HepG2 (cell line): ENCODE measurements around the gene EPO. TPM values are rescaled to one million over a fixed set of nuclear protein-coding genes. Genes with fewer than 3 reads are reported as not detected.

ENCODE experiments used
- ATAC-seq: fragments of 200-7000 bp; cut with Tn5 transposase; 3 replicates; pipeline ENCODE4 v1.9.1; 2020; ENCODE audit warnings: mild to moderate bottlenecking, moderate library complexity
- BruUV-seq: library from RNA; stranded (reverse); fragments of 400-500 nt; replicated peaks from 2 replicates; lab custom pipeline; 2021; lab: Mats Ljungman, UMichigan
- CTCF ChIA-PET: fragments of 300-600 bp; formaldehyde crosslinking; extraction: SDS; loops from one replicate; lab custom pipeline; 2021; ENCODE audit warnings: low total read pairs, inconsistent platforms, low intra/inter-chr PET ratio; lab: Yijun Ruan, JAX
- POLR2A ChIA-PET: fragments of 350-600 bp; sonication (Branson Sonifier 250); formaldehyde crosslinking; loops from one replicate; lab custom pipeline; 2020; ENCODE audit warnings: antibody characterized with exemption, inconsistent platforms; lab: Yijun Ruan, JAX
- DNase-seq: peaks from one replicate; pipeline ENCODE4 v3.0.0-alpha.2; 2015; ENCODE audit warnings: low spot score
- FAIRE-seq: peaks from 3 replicates; lab custom pipeline; 2011; peaks lifted over from hg19 to GRCh38; lab: Jason Lieb, UNC
- H2AFZ ChIP-seq: one replicate; pipeline ENCODE4 v1.6.1; 2011; ENCODE audit warnings: low read length, inconsistent platforms
- H3K27ac ChIP-seq: fragments of 300-600 bp; 3 replicates; pipeline ENCODE4 v1.8.0; 2011; ENCODE audit warnings: mixed run types, mild to moderate bottlenecking, mixed read lengths, low read length, inconsistent platforms; ENCODE audit not compliant: insufficient read depth; ENCODE audit errors: extremely low read length
- H3K27me3 ChIP-seq, 2 experiments: fragments of 200-600 bp in 1 of 2; 2 replicates in 1 of 2; 3 replicates in 1 of 2; pipeline versions ENCODE4 v1.6.0 to v1.8.0; 2011; ENCODE audit warnings: low read length in 2 of 2, mild to moderate bottlenecking in 2 of 2, moderate library complexity in 2 of 2, inconsistent platforms in 1 of 2; ENCODE audit not compliant: insufficient read depth in 2 of 2, control insufficient read depth in 1 of 2
- H3K36me3 ChIP-seq, 2 experiments: fragments of 200-600 bp in 1 of 2; replicated peaks in 1 of 2; 2 replicates in 1 of 2; 3 replicates in 1 of 2; pipeline versions ENCODE4 v1.5.1 to v1.8.0; 2011; ENCODE audit warnings: low read length in 2 of 2, inconsistent platforms in 1 of 2; ENCODE audit not compliant: insufficient read depth in 2 of 2, control insufficient read depth in 1 of 2
- H3K4me1 ChIP-seq: 2 replicates; pipeline ENCODE4 v1.5.1; 2012; ENCODE audit warnings: low read length, inconsistent platforms; ENCODE audit not compliant: insufficient read depth
- H3K4me2 ChIP-seq: 2 replicates; pipeline ENCODE4 v1.6.0; 2011; ENCODE audit warnings: low read depth, low read length, inconsistent platforms
- H3K4me3 ChIP-seq, 3 experiments: fragments of 200-600 bp in 1 of 3; sonication (generic), shearing (Covaris generic) in 1 of 3; replicated peaks in 1 of 3; 2 replicates each; pipeline ENCODE4 v1.5.1; 2011 to 2016; ENCODE audit warnings: low read length in 3 of 3, inconsistent platforms in 2 of 3, low read depth in 2 of 3, mild to moderate bottlenecking in 2 of 3, control low read depth in 1 of 3, mixed read lengths in 1 of 3; ENCODE audit not compliant: insufficient read depth in 1 of 3
- H3K79me2 ChIP-seq: one replicate; pipeline ENCODE4 v1.6.1; 2011; ENCODE audit warnings: low read length, inconsistent platforms; ENCODE audit not compliant: insufficient read depth
- H3K9ac ChIP-seq: 2 replicates; pipeline ENCODE4 v1.6.0; 2011; ENCODE audit warnings: mild to moderate bottlenecking, low read depth, low read length, inconsistent platforms; ENCODE audit not compliant: insufficient read depth
- H3K9me3 ChIP-seq: 2 replicates; pipeline ENCODE4 v1.5.1; 2012; ENCODE audit warnings: mild to moderate bottlenecking, low read length
- H4K20me1 ChIP-seq: 2 replicates; pipeline ENCODE4 v1.6.0; 2011; ENCODE audit warnings: inconsistent platforms, mild to moderate bottlenecking, low read length, moderate library complexity; ENCODE audit not compliant: insufficient read depth
- CEBPB ChIP-seq: IDR thresholded peaks from 2 replicates; pipeline ENCODE4 v1.6.1; 2011; ENCODE audit warnings: low read depth, low read length, improper control_type of control experiment, borderline replicate concordance
- CEBPG ChIP-seq: IDR thresholded peaks from 2 replicates; pipeline ENCODE4 v1.6.1; 2016
- CEBPZ ChIP-seq: IDR thresholded peaks from 2 replicates; pipeline ENCODE4 v1.6.1; 2012; ENCODE audit warnings: low read length, improper control_type of control experiment
- DPF2 ChIP-seq: sonication (generic); formaldehyde crosslinking; IDR thresholded peaks from 2 replicates; pipeline ENCODE4 v1.4.0; 2020; ENCODE audit warnings: mild to moderate bottlenecking, low read depth, missing genetic modification reagents, borderline replicate concordance
- HNF4G ChIP-seq, 2 experiments: sonication (generic) in 1 of 2; formaldehyde crosslinking in 1 of 2; IDR thresholded peaks; 2 replicates each; pipeline versions ENCODE4 v1.4.0 to v1.6.1; 2011 to 2020; ENCODE audit warnings: borderline replicate concordance in 2 of 2, low read depth in 2 of 2, mild to moderate bottlenecking in 2 of 2, low read length in 1 of 2, missing genetic modification reagents in 1 of 2, moderate library complexity in 1 of 2
- ZNF121 ChIP-seq: sonication (generic); formaldehyde crosslinking; IDR thresholded peaks from 2 replicates; pipeline ENCODE4 v1.5.0; 2020; ENCODE audit warnings: mild to moderate bottlenecking, missing genetic modification reagents
- ZNF232 ChIP-seq: sonication (generic); formaldehyde crosslinking; IDR thresholded peaks from 2 replicates; pipeline ENCODE4 v1.4.0; 2020; ENCODE audit warnings: missing genetic modification reagents, borderline replicate concordance
- ZNF264 ChIP-seq: sonication (generic); formaldehyde crosslinking; IDR thresholded peaks from 2 replicates; pipeline ENCODE4 v1.4.0; 2020; ENCODE audit warnings: missing genetic modification reagents
- ZNF510 ChIP-seq: sonication (generic); formaldehyde crosslinking; IDR thresholded peaks from 2 replicates; pipeline ENCODE4 v1.4.0; 2020; ENCODE audit warnings: low read depth, mild to moderate bottlenecking, missing genetic modification reagents
- ZNF652 ChIP-seq: IDR thresholded peaks from 2 replicates; pipeline ENCODE4 v1.6.1; 2016; ENCODE audit warnings: low read depth, borderline replicate concordance
- ZNF768 ChIP-seq: sonication (generic); formaldehyde crosslinking; IDR thresholded peaks from 2 replicates; pipeline ENCODE4 v1.4.0; 2020; ENCODE audit warnings: missing genetic modification reagents
- WGBS: methylation state at CpG from one replicate; pipeline ENCODE4 v1.1.6; 2017; ENCODE audit warnings: low lambda C conversion rate; 5-methylcytosine and 5-hydroxymethylcytosine counted together
- in situ Hi-C: cut with HindIII; loops from 2 replicates; pipeline ENCODE4 v1.10.0; 2017; ENCODE audit warnings: low pct_unique_long_range_greater_than_20kb; ENCODE audit not compliant: extremely low pct_ligation_motif_present
- intact Hi-C: fragments of 100-400 bp; cut with micrococcal nuclease; formaldehyde crosslinking; loops from one replicate; pipeline ENCODE4 v1.10.0; 2022; ENCODE audit not compliant: unreplicated experiment
- polyA plus RNA-seq, 8 experiments: library from polyadenylated mRNA; depleted of rRNA in 3 of 8; stranded (reverse) in 7 of 8; unstranded in 1 of 8; fragments of >200 nt; fragmentation: Illumina TruSeq in 4 of 8; extraction: Trizol in 4 of 8; gene quantifications; 2 replicates each; pipeline versions ENCODE4 v1.2.1 to v1.2.3, GENCODE V29; 2011 to 2016; ENCODE audit warnings: low read depth in 4 of 8, missing spikeins in 1 of 8, mixed read lengths in 1 of 8; ENCODE audit not compliant: insufficient read depth in 1 of 8
- total RNA-seq, 5 experiments: library from RNA; depleted of rRNA; stranded (reverse); fragments of >200 nt; fragmentation: Illumina TruSeq; extraction: Trizol; gene quantifications; 2 replicates each; pipeline ENCODE4 v1.2.3, GENCODE V29; 2016; ENCODE audit warnings: low read depth in 1 of 5

EPO gene
- total and polyA plus RNA-seq, 2 of the 13 experiments (the other 11 are each of a cell fraction or from before 2014, with no cell fraction given), result 10.3 to 25.7 TPM

GRCh38 chr7:100730136-100730800 is 10.0 kb downstream of the EPO start:
- WGBS, result 6% methylated on average over 3 of the region's 3 CpGs
- Histone ChIP-seq H3K27ac (no peak overlapping the region), H3K9me3 (no peaks in the 10 kb centered on the region), H3K36me3 (no peaks in the 10 kb centered on the region), H3K27me3 (no peaks in the 10 kb centered on the region; a peak in 1 of 5 replicates), H3K9ac (no peak overlapping the region), H3K4me2 (peak overlapping the region; percentile 8; the same call in 1 of the 2 replicates), H4K20me1 (no peaks in the 10 kb centered on the region), H3K4me3 (no peak overlapping the region), H2AFZ (no peak overlapping the region), H3K79me2 (no peaks in the 10 kb centered on the region), H3K4me1 (peaks cover 88% of the 10 kb centered on the region)
- FAIRE-seq (no peak), ATAC-seq (peak; percentile 24; the same call in 2 of the 3 replicates), DNase-seq (no peak)
- TF ChIP-seq ZNF510 (CRISPR knock-in tag) (no peak), CEBPB (peak; percentile 66; the same call in 1 of the 2 replicates), CEBPG (CRISPR knock-in tag) (peak; percentile 64), HNF4G (IDR thresholded peaks at IDR 0.05; ENCODE audit: borderline replicate concordance, low read depth, low read length) (no peak), HNF4G (CRISPR knock-in tag; IDR thresholded peaks at IDR 0.05; ENCODE audit: borderline replicate concordance, low read depth) (no peak), ZNF768 (CRISPR knock-in tag) (peak; percentile 91), ZNF652 (CRISPR knock-in tag) (peak; percentile 94)
- in situ Hi-C loops (no loop called here), intact Hi-C loops (no loop called here)
- BruUV-seq, result no TSS peak
- ChIA-PET POLR2A (interaction anchor here (0.6 to 1.0 kb wide), 4 partner anchors 23 to 184 kb away, joined by 3 to 6 read pairs (median 3); partner anchors contain the start of genes FBXO24, LRCH4 and POP7), CTCF (no interaction called here)

GRCh38 chr7:100731937-100732636 is 11.8 kb downstream of the EPO start:
- DNase-seq (no peak), ATAC-seq (no peak), FAIRE-seq (no peak)
- no peaks in the 10 kb centered on the region for H4K20me1 ChIP-seq
- no peaks in the 10 kb centered on the region for H3K79me2 ChIP-seq
- ChIA-PET CTCF (no interaction called here), POLR2A (interaction anchor here (1.1 kb wide), 1 partner anchor 96 kb away, joined by 3 read pairs; no protein-coding TSS in a partner anchor)
- WGBS, result 39% methylated on average over 9 of the region's 11 CpGs
- no TSS peak for BruUV-seq
- H3K36me3 ChIP-seq, result no peaks in the 10 kb centered on the region
- no peak overlapping the region for H3K27ac ChIP-seq
- peaks cover 89% of the 10 kb centered on the region for H3K4me1 ChIP-seq
- H3K4me3 ChIP-seq, result no peak overlapping the region
- H3K27me3 ChIP-seq, result no peaks in the 10 kb centered on the region; a peak in 1 of 5 replicates
- no peaks in the 10 kb centered on the region for H3K9me3 ChIP-seq
- H2AFZ ChIP-seq, result no peak overlapping the region
- in situ Hi-C loops (no loop called here), intact Hi-C loops (no loop called here)
- TF ChIP-seq ZNF232 (CRISPR knock-in tag) (no peak), ZNF121 (CRISPR knock-in tag) (peak; percentile 79), CEBPZ (no peak), ZNF264 (CRISPR knock-in tag) (no peak), DPF2 (CRISPR knock-in tag) (no peak)
- no peak overlapping the region for H3K4me2 ChIP-seq
- H3K9ac ChIP-seq, result no peak overlapping the region
